NOMO-1 (cell line): ENCODE measurements around the gene SLC26A11.

ENCODE experiments used
- DNase-seq, 2 experiments: peaks; one replicate each; lab custom pipeline; 2025; ENCODE audit not compliant: unreplicated experiment in 2 of 2; lab: John Stamatoyannopoulos, UW

The SLC26A11 gene

GRCh38 chr17:80277751-80278671, 57.8 kb downstream of the SLC26A11 start:
- no peak for DNase-seq

DNA sequence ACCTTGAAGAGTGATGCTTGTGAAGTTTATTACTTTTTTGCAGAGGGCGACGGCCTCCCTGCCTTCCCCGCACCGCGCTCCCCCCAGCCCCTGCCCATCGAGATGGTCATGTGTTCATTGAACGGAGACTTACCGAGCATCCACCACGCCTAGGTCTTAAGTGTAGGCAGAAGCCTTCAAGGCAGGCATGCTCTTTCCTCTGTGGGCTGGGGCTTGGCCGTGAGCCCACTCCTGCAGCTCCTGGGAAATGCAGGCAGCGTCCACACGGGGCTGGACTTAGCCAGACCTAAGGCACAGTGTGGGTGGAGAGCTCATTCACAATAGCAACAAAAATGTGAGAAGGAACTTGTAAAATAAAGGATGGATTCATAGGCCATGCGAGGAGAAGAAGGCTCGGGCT, 59.7 kb downstream of the SLC26A11 start:
- no peak for DNase-seq

GRCh38 chr17:80281516-80281915, 61.3 kb downstream of the SLC26A11 start:
- DNase-seq: no peak

- no peak for DNase-seq
These were observed 63.1 kb downstream of the SLC26A11 start for GRCh38 chr17:80283116-80283852.

GRCh38 chr17:80284631-80285030, 64.4 kb downstream of the SLC26A11 start:
- no peak for DNase-seq

- no peak for DNase-seq
These were observed 65.2 kb downstream of the SLC26A11 start for GRCh38 chr17:80285237-80285920.

DNA sequence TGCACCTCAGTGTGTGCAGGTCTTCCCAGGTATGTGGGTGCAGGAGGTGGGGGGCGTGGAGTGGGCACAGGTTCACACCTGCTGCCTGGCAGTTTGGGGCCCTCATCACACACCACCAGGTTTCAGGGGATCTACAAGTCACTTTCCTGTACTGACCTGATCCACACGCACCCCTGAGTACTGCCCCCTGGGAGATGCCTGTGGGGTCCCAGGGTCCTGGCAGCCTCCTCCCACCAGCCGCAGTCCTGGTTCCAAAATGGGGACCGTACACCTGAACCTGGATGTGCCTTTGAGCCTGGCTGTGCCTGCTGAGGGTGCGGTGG, 66.4 kb downstream of the SLC26A11 start:
- no peak for DNase-seq

DNA sequence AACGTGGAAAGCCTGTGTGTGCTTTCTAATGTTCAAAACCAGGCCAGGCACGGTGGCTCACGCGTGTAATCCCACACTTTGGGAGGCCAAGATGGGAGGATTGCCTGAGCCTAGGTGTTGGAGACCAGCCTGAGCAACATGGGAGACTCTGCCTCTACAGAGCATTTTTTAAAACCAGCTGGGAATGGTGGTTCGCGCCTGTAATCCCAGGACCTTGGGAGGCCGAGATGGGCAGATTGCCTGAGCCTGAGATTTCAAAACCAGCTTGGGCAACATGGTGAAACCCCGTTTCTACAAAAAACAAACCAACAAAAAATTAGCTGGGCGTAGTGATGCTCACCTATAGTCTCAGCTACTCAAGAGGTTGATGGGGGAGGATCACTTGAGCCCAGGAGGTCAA, 66.8 kb downstream of the SLC26A11 start:
- no peak for DNase-seq

DNA sequence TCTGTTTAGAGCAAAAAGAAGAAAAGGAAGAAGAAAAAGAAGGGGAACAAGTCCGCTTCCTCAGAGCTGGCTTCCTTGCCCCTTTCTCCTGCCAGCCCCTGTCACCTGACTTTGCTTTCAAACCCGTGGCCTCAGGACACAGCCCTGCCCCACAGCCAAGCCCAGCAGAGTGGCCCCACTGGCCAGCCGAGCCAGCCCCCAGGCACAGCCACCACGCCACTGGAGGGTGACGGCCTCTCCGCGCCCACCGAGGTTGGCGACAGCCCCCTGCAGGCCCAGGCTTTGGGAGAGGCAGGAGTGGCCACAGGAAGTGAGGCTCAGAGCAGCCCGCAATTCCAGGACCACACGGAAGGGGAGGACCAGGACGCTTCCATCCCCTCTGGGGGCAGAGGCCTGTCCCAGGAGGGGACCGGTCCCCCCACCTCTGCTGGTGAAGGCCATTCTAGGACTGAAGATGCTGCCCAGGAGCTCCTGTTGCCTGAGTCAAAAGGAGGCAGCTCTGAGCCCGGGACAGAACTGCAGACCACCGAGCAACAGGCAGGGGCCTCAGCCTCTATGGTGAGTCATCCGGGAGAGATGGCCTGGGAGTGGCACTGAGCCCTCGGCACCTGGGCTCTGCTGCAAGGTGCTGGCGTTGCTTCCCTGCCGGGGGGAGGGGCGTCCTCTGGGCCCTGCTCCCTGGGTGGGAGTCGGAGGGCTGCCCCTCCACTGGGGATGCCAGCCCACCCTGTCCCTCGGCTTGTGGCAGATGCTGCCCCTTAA, 67.8 kb downstream of the SLC26A11 start:
- DNase-seq: no peak

DNA sequence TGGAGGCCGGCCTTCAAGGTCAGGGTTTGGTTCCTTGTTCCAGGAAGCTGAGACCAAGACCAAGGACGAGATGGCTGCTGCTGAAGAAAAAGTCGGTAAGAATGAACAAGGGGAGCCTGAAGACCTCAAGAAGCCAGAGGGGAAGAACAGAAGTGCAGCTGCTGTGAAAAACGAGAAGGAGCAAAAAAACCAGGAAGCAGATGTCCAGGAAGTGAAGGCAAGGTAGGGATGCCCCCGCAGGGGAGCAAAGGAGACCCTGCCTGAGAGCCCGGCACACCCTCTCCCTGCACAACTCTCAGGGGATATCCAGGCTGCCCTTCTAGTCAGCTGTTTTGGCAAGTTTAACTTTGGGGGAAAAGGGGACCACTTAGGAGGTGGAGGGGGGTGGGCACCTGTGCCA, 69.4 kb downstream of the SLC26A11 start:
- DNase-seq: no peak

GRCh38 chr17:80290156-80290555, 69.9 kb downstream of the SLC26A11 start:
- DNase-seq: no peak

DNA sequence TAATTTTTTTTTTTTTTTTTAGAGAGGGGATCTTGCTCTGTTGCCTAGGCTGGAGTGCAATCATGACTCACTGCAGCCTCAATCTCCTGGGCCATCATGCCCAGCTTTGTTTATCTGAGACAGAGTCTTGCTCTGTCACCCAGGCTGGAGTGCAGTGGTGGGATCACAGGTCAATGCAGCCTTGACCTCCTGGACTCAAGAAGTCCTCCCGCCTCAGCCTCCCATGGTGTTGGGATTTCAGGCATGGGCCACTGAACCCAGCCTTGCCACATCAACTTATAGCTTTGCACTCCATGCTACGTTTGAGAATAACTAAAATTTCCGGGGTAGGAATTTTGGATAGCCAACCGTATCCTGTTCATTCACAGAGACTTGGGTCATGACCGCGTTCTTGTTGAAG, 71.0 kb downstream of the SLC26A11 start:
- DNase-seq: no peak

GRCh38 chr17:80291691-80292487, 71.7 kb downstream of the SLC26A11 start:
- DNase-seq: no peak

- DNase-seq: no peak
These were observed 72.3 kb downstream of the SLC26A11 start for GRCh38 chr17:80292521-80292971.

- no peak for DNase-seq
These were observed 74.0 kb downstream of the SLC26A11 start for GRCh38 chr17:80294210-80294609.

DNA sequence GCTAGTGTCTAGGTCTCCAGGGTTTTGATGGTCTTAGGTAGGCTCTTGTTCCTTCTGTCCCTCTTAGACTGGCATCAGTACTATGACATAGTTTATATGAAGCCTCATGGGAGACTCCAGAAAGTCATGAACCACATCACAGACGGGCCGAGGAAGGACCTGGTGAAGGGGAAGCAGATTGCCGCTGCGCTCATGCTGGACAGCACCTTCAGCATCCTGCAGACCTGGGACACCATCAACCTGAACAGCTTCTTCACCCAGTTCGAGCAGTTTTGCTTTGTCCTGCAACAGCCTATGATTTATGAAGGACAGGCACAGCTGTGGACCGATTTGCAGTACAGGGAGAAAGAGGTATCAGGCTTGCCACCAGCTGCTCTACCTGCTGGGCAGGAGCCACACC, 74.4 kb downstream of the SLC26A11 start:
- no peak for DNase-seq

DNA sequence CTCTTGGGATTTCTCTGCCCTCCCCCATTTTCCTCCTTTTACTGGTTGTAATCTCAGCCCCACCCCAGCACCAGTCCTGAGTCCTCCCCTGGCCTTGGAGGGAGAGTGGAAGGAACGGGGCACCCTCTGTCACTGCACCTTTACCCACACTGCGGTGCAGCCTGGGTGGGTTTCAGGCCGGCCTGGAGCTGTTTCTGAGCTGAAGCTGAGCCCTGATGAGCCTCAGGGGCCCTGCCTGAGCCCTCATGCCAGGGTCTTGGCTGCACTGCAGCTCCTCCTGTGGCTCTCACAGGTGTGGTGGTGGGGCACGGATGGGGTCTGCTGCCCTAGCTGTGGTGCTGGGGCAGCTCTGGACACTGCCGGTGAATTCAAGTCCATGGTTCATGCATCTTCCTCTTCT, 74.9 kb downstream of the SLC26A11 start:
- no peak for DNase-seq

- DNase-seq: no peak
These were observed 75.3 kb downstream of the SLC26A11 start for GRCh38 chr17:80295559-80295958.

GRCh38 chr17:80296221-80296620, 76.0 kb downstream of the SLC26A11 start:
- DNase-seq: no peak

DNA sequence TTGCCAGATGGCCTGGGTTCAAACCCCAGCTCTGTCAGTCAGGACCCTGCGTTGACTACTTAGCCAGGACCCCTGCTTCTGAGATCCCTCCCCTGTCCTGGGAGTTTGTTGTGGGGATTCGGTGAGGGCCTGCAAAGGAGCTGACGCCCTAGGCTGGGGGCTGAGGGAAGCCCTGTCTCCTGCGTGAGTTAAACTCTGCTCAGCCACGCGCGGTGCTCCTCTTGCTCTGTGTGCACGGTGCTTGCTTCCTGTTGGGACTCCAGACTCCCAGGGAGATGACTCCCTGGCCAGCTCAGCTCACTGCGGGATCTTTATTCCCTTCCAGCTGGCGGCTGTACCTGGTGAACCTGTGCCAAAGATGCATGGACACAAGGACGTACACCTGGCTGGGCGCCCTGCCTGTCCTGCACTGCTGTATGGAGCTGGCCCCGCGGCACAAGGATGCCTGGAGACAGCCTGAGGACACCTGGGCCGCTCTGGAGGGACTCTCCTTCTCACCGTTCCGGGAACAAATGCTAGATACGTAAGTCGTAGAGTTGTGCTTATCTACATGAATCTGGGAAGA, 77.9 kb downstream of the SLC26A11 start:
- no peak for DNase-seq
